Left cardiac atrium (tissue), 4 donors: ENCODE measurements around the gene ABHD12. TPM values are rescaled to one million over a fixed set of nuclear protein-coding genes. Genes with fewer than 3 reads are reported as not detected.
A peak's percentile ranks its signal among the peaks of the same experiment; 100 is the strongest.

Experiments
- ATAC-seq, 2 donors: fragments of 200-7000 bp; cut with Tn5 transposase; one replicate each; pipeline ENCODE4 v1.9.1; 2020; ENCODE audit warnings: mild to moderate bottlenecking in 2 of 2, moderate library complexity in 2 of 2
- DNase-seq: peaks from one replicate; pipeline ENCODE4 v3.0.0-alpha.2; 2020
- intact Hi-C, 2 donors: fragments of 100-400 bp; cut with DNase I; formaldehyde crosslinking; loops; one replicate each; pipeline versions ENCODE4 v1.14.1 to v1.15.1; 2022 to 2023
- total RNA-seq, 2 donors: library from RNA; stranded (reverse); fragmentation: NEBNext Ultra II Directional; extraction: Animal tissue kit (Norgen Biotek cat#: 25700); gene quantifications; one replicate each; pipeline ENCODE4 v1.2.1, GENCODE V29; 2021
- donor health status: DM: no; HTN: yes; CAD: no.
- donor health status: DM: no; HTN: yes; CAD: no; lungs with severe emphysema.
- donor health status: DM: yes; HTN: yes; CAD: no.
- donor health status: Dilated cardiomyopathy.

Gene ABHD12
- total RNA-seq, 2 donors from 2014 or later, result 22.6 to 30.2 TPM

GRCh38 chr20:25297141-25297905 is 93.3 kb downstream of the ABHD12 start:
- ATAC-seq (no peak), DNase-seq (no peak)
- intact Hi-C loops, result no loop called here

GRCh38 chr20:25296094-25297093 is 94.2 kb downstream of the ABHD12 start:
- ATAC-seq (no peak), DNase-seq (no peak)
- intact Hi-C loops, result no loop called here

GRCh38 chr20:25295386-25296093 is 95.1 kb downstream of the ABHD12 start:
- ATAC-seq, result peak; percentile 56 to 67
- peak; percentile 64 for DNase-seq
- intact Hi-C loops, result no loop called here

GRCh38 chr20:25294459-25295385 is 95.9 kb downstream of the ABHD12 start:
- intact Hi-C loops, result loop anchor here in 1 of 2 donors (5.0 kb wide), 1 partner anchor 37 kb away; no protein-coding TSS in a partner anchor
- peak; percentile 52 for DNase-seq
- ATAC-seq, result peak; percentile 25 to 34

- intact Hi-C loops, result loop anchor here in 1 of 2 donors (5.0 kb wide), 1 partner anchor 37 kb away; no protein-coding TSS in a partner anchor
- ATAC-seq (no peak), DNase-seq (no peak)
These were observed 96.7 kb downstream of the ABHD12 start for GRCh38 chr20:25293910-25294458.

GRCh38 chr20:25293507-25293906 is 97.1 kb downstream of the ABHD12 start:
- no peak for DNase-seq
- intact Hi-C loops, result loop anchor here in 1 of 2 donors (5.0 kb wide), 1 partner anchor 36 kb away; no protein-coding TSS in a partner anchor
- ATAC-seq, result no peak

- DNase-seq (no peak), ATAC-seq (no peak)
- intact Hi-C loops, result loop anchor here in 1 of 2 donors (5.0 kb wide), 1 partner anchor 35 kb away; no protein-coding TSS in a partner anchor
These were observed 98.3 kb downstream of the ABHD12 start for GRCh38 chr20:25292176-25292891.

- peak in 1 of 2 donors; percentile 3 for ATAC-seq
- intact Hi-C loops, result loop anchor here in 1 of 2 donors (5.0 kb wide), 1 partner anchor 34 kb away; no protein-coding TSS in a partner anchor
- no peak for DNase-seq
These were observed 99.1 kb downstream of the ABHD12 start for GRCh38 chr20:25291432-25292133.

- intact Hi-C loops, result loop anchor here in 1 of 2 donors (5.0 kb wide), 1 partner anchor 34 kb away; no protein-coding TSS in a partner anchor
- peak; percentile 18 for DNase-seq
- no peak for ATAC-seq
These were observed 99.8 kb downstream of the ABHD12 start for GRCh38 chr20:25290646-25291431.

- intact Hi-C loops, result loop anchor here in 1 of 2 donors (5.0 kb wide), 1 partner anchor 33 kb away; no protein-coding TSS in a partner anchor
These were observed 100.6 kb downstream of the ABHD12 start for GRCh38 chr20:25289886-25290597.

GRCh38 chr20:25288291-25289181 is 102.1 kb downstream of the ABHD12 start:
- ATAC-seq, result no peak
- DNase-seq, result peak; percentile 22
- intact Hi-C loops, result no loop called here

More at GRCh38 chr20:25289886-25290597, 100.6 kb downstream of the ABHD12 start:
- DNase-seq, result peak; percentile 14
- no peak for ATAC-seq

- intact Hi-C loops, result no loop called here
- no peak for ATAC-seq
- DNase-seq, result peak; percentile 17
These were observed 102.9 kb downstream of the ABHD12 start for GRCh38 chr20:25287631-25288290.

- DNase-seq, result peak; percentile 9
These were observed 103.7 kb downstream of the ABHD12 start for GRCh38 chr20:25286917-25287316.

More at GRCh38 chr20:25286917-25287316, 103.7 kb downstream of the ABHD12 start:
- ATAC-seq, result no peak
- intact Hi-C loops, result no loop called here
